Measurements from ENCODE around the gene EPHB1.

EPHB1 gene

GRCh38 chr3:135138776-135139175 is 343.7 kb downstream of the EPHB1 start:
- DNase-seq, result no peak

DNA sequence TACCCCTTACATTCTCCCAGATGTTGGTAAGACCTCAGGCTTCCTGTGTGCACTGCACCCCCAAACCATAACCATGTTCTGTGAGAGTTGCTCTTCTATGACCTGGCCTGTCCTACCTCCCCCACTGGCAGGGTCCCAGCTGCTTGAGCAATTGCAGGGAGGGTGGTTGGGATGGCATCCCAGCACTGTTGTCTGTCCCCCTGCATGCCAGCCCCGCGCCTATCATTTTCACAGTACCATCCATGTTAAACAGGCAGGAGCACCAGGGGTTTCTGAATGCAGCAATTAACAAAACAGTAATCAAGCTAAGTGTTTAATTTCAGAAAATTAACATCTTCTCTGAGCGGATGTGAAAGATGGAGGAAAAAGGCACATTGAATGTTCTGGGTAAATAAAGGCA is 345.5 kb downstream of the EPHB1 start:
- no peak for DNase-seq

DNA sequence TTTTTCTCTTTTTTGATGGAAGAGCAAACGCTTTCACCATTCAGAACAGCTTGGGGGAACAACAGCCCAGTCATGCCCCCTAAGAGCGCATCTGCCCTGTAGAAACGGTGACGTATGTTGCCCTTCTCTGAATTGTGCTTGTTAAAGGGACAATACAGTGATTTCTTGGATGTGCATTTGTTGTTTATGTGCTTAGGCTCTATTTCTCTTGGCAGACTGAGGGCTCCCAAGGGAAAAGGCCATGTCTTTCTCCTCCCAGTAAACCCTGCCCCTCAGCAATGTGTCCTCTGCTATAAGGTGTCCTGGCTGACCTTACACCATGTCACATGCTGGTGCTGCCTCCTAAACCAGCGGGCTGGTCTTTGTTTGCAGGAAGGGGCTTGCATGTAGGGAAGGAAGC is 346.1 kb downstream of the EPHB1 start:
- DNase-seq, result no peak

DNA sequence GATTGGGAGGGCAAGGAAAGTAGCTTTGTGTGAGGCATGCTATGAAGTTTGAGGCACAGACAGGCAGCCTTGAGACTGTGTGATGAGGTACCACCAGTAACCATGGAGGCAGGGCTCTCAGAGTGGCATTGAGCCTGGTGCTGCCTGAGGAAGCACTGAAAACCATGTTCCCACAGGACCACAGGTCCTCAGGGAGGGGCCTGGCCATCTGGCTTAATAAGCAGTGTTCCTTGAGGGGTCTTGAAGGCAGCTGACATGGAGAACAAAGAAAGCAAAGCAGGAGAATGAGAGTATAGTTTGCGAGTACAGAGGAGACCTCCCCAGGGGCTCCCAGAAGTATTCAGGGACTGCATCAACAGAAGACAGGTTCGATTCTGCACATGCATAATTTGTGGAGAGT is 346.6 kb downstream of the EPHB1 start:
- no peak for DNase-seq

GRCh38 chr3:135142530-135142929 is 347.5 kb downstream of the EPHB1 start:
- DNase-seq, result no peak

DNA sequence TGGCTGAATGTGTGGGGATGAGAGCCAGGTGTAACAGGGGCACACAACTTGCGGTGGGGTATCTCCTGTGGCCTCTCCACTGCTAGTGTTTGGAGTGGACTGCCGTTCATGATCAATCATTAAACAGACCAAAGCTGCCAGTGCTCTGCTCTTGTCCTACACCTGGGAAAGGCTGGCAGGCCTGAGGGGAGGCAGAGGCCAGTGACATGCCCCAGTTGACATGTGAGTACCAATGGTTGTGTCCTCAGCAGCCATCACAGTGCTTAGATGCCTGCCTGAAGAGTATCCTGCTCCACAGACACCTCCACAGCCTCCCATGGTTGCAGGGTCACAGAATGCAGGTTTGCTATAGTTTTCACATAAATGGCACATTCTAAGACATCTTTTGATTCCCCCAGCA is 348.4 kb downstream of the EPHB1 start:
- no peak for DNase-seq

DNA sequence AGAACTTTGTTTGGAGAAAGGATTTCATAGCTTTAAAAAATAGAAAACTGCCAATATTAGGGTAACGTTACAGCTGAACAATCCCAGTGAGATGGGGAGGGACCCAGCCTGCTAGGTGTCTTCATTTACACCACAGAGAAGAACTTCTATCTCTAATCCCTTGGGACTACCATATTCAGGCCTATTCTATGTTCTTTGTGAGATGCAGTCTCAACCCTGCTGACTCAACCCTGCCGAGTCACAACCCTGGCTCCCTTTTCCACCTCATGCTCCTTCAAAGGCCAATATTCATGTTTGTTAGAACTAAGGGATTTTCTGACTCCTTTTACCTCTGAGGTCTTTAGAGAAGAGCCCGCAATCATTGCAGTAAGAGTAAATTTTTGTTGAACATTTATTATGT is 350.5 kb downstream of the EPHB1 start:
- DNase-seq, result no peak

DNA sequence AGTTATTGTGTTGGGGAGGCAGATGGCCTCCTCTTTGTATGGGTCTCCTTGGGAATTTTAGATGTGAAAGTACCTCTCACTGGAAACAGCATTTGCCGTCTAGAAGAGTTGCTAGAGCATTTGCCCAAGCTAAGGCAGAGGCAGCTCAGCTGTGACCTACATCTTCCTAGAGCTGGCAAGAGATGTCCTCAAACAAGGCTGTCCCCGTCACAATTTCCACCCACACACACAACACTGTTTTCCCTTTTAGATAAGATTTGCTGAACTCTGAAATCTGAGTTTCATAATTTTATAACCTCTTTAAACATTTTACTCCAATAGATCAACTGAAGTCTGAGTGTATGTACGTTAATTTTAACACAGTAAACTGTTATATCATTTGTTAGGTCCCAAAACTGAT is 352.6 kb downstream of the EPHB1 start:
- DNase-seq, result no peak

GRCh38 chr3:135148398-135149020 is 353.4 kb downstream of the EPHB1 start:
- no peak for DNase-seq

GRCh38 chr3:135149707-135150681 is 354.9 kb downstream of the EPHB1 start:
- no peak for DNase-seq

DNA sequence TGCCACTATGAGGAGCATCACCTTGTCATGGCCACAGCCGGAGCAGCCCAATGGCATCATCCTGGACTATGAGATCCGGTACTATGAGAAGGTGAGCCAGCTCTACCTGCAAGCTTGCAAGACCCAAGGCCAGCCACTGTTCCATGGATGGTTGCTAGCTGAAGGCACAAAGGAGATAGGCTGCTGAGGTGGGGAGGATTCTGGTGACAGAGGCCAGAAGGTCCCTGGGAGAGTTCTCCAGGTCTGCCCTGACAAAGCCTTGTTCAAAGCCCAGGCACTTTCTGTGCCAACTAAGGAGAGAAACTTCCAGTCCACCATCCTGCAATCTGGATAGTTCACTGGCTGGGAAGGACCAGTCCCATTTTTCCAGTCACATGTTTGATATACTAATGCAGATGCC is 359.1 kb downstream of the EPHB1 start:
- DNase-seq, result no peak

GRCh38 chr3:135155228-135155627 is 360.2 kb downstream of the EPHB1 start:
- no peak for DNase-seq

DNA sequence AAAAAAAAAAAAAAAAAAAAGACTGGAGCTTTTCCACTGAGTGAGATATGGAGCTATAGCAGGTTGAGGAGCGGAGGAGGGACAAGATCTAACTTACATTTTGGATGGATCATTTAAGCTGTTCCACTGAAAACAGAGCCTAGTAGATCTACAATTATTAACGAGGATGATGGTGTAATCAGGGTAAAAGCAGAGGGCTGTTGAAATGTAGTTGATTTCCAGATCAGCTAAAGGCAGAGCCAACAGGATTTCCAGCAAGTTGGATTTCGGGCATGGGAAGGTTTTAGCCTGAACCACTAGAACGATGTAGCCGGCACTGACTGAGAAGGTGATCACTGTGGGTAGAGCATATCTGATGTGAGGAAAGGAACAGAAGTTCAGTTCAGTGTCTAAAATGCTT is 360.7 kb downstream of the EPHB1 start:
- no peak for DNase-seq

GRCh38 chr3:135157045-135157740 is 362.1 kb downstream of the EPHB1 start:
- no peak for DNase-seq

- DNase-seq, result no peak
Observed at GRCh38 chr3:135158520-135158919, 363.5 kb downstream of the EPHB1 start.

DNA sequence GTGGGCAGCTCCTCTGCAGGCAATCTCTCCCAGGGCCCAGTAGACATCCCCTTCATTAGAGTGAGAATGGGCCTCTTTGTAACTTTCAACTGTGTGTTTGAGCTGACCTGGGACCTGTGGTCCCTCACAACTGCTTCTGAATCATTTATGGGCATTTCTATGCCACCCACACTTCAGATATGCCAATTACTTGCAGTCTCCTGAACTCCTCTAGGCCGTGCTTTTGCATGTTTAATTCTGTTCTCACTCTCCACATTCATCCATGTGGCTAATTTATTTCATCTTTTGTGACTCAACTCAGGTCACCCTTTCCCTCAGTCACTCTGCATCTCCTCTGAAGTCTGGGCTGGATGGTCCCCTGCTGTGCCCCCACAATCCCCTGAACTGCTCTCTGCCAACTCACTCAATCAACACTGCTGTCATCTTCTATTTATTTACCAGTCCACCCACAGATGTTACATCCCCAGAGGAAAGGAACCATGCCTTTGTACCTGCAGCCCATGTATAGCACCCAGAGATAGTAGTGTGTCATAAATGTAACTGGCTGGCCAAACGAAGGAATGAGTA is 364.7 kb downstream of the EPHB1 start:
- DNase-seq, result no peak

GRCh38 chr3:135161425-135161824 is 366.4 kb downstream of the EPHB1 start:
- no peak for DNase-seq

DNA sequence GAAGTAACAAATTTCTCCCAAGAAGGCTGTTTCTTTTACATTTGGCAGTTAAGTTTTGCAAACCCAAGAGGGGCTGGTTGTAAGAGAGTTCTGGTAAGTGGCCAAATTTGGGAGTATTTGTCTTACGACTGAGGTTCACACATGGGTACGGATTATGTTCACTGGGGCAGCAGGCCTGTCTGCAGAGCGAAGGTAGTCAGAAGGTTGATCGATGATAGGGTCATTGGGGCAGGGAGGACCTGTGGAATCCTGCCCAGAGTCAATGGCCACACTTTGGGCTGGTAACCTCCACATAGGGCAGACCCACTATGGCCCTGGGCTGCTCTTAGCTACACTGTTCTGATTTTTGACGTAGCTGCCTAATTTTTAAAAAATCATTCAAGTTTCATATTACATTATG is 368.6 kb downstream of the EPHB1 start:
- DNase-seq, result no peak

GRCh38 chr3:135165260-135165659 is 370.2 kb downstream of the EPHB1 start:
- DNase-seq, result no peak

DNA sequence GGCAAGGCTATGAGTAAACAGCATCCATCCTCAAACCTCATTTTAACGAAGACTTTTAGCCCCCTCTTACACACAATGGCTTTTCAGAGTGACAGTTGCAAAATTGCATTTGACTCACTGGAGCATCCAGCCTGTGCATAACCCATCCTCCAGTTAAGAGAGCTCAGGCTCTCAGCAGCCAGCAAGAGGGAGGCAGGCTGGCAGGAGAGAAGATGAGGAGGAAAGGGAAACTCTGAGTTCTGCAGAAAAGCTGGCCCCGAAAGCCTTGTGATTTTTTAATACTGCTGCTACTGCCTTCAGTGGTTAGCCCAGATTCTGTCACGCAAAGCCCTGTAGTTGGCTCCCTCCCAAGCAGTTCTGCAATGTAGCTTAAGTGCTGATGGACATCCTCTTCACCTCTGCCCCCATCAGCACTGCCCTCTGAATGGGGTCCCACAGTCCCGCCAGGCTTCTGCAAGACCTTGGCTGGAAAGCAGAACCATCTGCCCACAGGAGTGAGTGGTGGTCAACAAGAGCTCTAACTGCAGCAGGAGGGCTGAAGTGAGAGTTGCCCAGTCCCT is 371.3 kb downstream of the EPHB1 start:
- no peak for DNase-seq

DNA sequence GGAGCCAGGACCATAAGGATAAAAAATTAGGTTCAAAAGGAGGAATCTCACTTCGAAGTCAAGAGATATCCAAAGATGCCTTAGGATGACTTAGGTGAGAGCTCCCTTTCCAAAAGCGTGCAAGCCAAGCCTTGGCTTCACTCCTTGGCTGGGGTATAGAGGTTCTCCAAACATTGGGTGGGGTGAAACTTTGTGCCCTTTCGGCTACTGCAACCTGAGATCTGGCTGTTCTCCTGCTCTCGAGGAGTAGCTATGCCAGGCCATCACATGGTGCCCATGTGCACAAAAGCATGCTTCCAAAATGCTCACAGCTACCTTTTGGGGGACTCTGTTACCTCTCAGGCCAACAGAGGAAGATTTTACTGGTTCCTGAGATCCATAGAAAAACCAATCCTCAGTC is 373.8 kb downstream of the EPHB1 start:
- no peak for DNase-seq

DNA sequence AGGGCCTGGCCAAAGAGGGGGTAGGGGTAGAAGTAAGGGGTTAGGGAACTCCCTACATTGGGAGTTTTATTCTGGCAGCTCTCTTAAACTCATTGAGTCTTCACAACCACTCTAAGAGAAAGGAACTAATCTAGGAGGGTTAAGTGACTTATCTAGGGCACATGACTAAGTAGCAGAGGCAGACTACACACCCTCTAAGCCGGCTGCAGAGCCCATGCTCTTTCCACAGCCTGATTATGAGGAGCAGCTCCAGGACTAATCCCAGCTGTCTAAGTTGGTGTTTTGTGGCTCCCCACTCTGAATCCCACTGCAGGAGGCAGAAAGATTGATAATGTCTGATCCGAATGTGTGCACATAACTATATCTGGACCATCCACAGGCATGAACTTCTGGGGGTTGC is 374.6 kb downstream of the EPHB1 start:
- no peak for DNase-seq

- no peak for DNase-seq
Observed at GRCh38 chr3:135170732-135171131, 375.7 kb downstream of the EPHB1 start.

Measured in NCI-H1105 (cell line).